Panc1 (cell line): ENCODE measurements around the gene SULT4A1. TPM values are rescaled to one million over a fixed set of nuclear protein-coding genes. Genes with fewer than 3 reads are reported as not detected.

Source experiments
- ATAC-seq: fragments of 200-7000 bp; cut with Tn5 transposase; 2 replicates; pipeline ENCODE4 v1.9.1; 2020; ENCODE audit warnings: mild to moderate bottlenecking, moderate library complexity
- BruUV-seq: library from RNA; stranded (reverse); fragments of 400-500 nt; replicated peaks from 2 replicates; lab custom pipeline; 2021; lab: Mats Ljungman, UMichigan
- CTCF ChIA-PET: fragments of 300-600 bp; sonication (Branson Sonifier 250); formaldehyde crosslinking; loops from one replicate; lab custom pipeline; 2022; ENCODE audit warnings: antibody characterized with exemption; lab: Charles Lee
- POLR2A ChIA-PET: fragments of 300-600 bp; sonication (Branson Sonifier 250); formaldehyde crosslinking; loops from one replicate; lab custom pipeline; 2022; ENCODE audit warnings: antibody characterized with exemption; lab: Charles Lee
- DNase-seq: peaks from one replicate; pipeline ENCODE4 v3.0.0-alpha.2; 2010; ENCODE audit warnings: low read depth, low spot score
- H3K27ac ChIP-seq: 2 replicates; pipeline ENCODE4 v1.5.1; 2011; ENCODE audit warnings: mild to moderate bottlenecking, low read length, inconsistent platforms
- H3K27me3 ChIP-seq: fragments of 200-500 bp; sonication (Bioruptor generic); 2 replicates; pipeline ENCODE4 v1.6.0; 2014; ENCODE audit warnings: low read length, inconsistent platforms; ENCODE audit not compliant: control insufficient read depth, insufficient read depth
- H3K36me3 ChIP-seq: fragments of 200-500 bp; sonication (Bioruptor generic); 2 replicates; pipeline ENCODE4 v1.5.1; 2014; ENCODE audit warnings: inconsistent platforms, mild to moderate bottlenecking, low read length, moderate library complexity; ENCODE audit not compliant: control insufficient read depth, insufficient read depth
- H3K4me1 ChIP-seq: 2 replicates; pipeline ENCODE4 v1.5.1; 2011; ENCODE audit warnings: inconsistent platforms, mild to moderate bottlenecking, low read length, moderate library complexity; ENCODE audit not compliant: control insufficient read depth, insufficient read depth
- H3K4me3 ChIP-seq, 2 experiments: 2 replicates each; pipeline ENCODE4 v1.5.1; 2011 to 2012; ENCODE audit warnings: low read depth in 2 of 2, low read length in 2 of 2, mild to moderate bottlenecking in 2 of 2, inconsistent platforms in 1 of 2, moderate library complexity in 1 of 2
- H3K9me3 ChIP-seq: fragments of 200-500 bp; sonication (Bioruptor generic); 2 replicates; pipeline ENCODE4 v1.5.1; 2014; ENCODE audit warnings: low read depth, mild to moderate bottlenecking, inconsistent platforms, low read length, moderate library complexity; ENCODE audit not compliant: control insufficient read depth, insufficient read depth
- CTCF ChIP-seq: fragments of 450-650 bp; IDR thresholded peaks from 2 replicates; pipeline ENCODE4 v1.5.1; 2017; ENCODE audit warnings: mild to moderate bottlenecking
- POLR2AphosphoS5 ChIP-seq: IDR thresholded peaks from 2 replicates; pipeline ENCODE4 v1.6.1; 2012; ENCODE audit warnings: mild to moderate bottlenecking, low read depth, low read length, moderate library complexity
- REST ChIP-seq, 2 experiments: IDR thresholded peaks; 2 replicates each; pipeline ENCODE4 v1.6.1; 2011 to 2012; ENCODE audit warnings: low read depth in 2 of 2, control low read depth in 1 of 2, low read length in 1 of 2, mild to moderate bottlenecking in 1 of 2, moderate library complexity in 1 of 2; ENCODE audit not compliant: insufficient read depth in 1 of 2
- SIN3A ChIP-seq: IDR thresholded peaks from 2 replicates; pipeline ENCODE4 v1.6.1; 2012; ENCODE audit warnings: low read depth, mild to moderate bottlenecking, low read length, moderate library complexity, borderline replicate concordance; ENCODE audit not compliant: insufficient read depth
- TCF7L2 ChIP-seq: IDR thresholded peaks from 2 replicates; pipeline ENCODE4 v1.6.1; 2011; ENCODE audit warnings: mild to moderate bottlenecking, low read depth, low read length, inconsistent platforms
- in situ Hi-C: cut with HindIII; loops from 2 replicates; pipeline ENCODE4 v1.10.0; 2016; ENCODE audit warnings: low sequenced_read_pairs, low pct_unique_long_range_greater_than_20kb
- intact Hi-C: fragments of 100-400 bp; cut with micrococcal nuclease; formaldehyde crosslinking; loops from one replicate; pipeline ENCODE4 v1.10.0; 2022; ENCODE audit not compliant: unreplicated experiment
- total RNA-seq: library from RNA; stranded (reverse); gene quantifications from one replicate; pipeline ENCODE4 v1.2.1, GENCODE V29; 2021; ENCODE audit not compliant: unreplicated experiment

The SULT4A1 gene
- total RNA-seq, 1 experiment from 2014 or later: 12.0 TPM

DNA sequence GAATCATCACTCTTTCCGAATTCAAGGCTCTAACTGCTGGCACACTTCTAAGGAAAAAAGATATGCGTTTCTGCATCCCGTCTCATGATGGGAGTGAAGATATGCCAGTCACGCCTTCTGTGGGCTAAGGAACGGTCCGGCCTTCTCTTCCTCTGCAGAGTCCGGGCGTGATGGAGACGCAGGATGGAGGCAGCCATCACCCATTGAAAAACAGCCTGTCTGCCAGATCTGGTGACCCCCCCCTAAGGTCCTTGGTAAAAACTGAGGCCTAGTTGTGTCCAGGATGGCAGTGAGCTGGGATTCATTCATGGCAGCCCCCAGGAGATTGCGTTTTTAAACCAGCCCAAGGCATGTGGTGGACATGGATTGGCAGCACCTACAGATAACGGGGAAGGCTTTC is 43.3 kb downstream of the SULT4A1 start:
- in situ Hi-C loops: no loop called here
- H3K4me3 ChIP-seq: no peak overlapping the region
- intact Hi-C loops: no loop called here
- POLR2A ChIA-PET: no interaction called here
- H3K27me3 ChIP-seq: no peaks in the 10 kb centered on the region
- H3K4me1 ChIP-seq: no peaks in the 10 kb centered on the region
- DNase-seq: no peak
- no peaks in the 10 kb centered on the region for H3K9me3 ChIP-seq
- TF ChIP-seq REST (IDR thresholded peaks at IDR 0.05; ENCODE audit: insufficient read depth in 1 of 2, low read depth in 2 of 2, low read length in 1 of 2) (no peak), SIN3A (no peak), TCF7L2 (no peak)
- no peaks in the 10 kb centered on the region for H3K36me3 ChIP-seq
- no peak overlapping the region for H3K27ac ChIP-seq
- BruUV-seq: no TSS peak
- CTCF ChIA-PET: no interaction called here
- no peak for ATAC-seq

- intact Hi-C loops: no loop called here
- ATAC-seq: no peak
- ChIA-PET CTCF (no interaction called here), POLR2A (interaction anchor here (0.5 kb wide), 1 partner anchor 387 kb away, joined by 3 read pairs; no protein-coding TSS in a partner anchor)
- H3K4me1 ChIP-seq: peaks cover 7% of the 10 kb centered on the region
- in situ Hi-C loops: no loop called here
- H3K27me3 ChIP-seq: no peaks in the 10 kb centered on the region
- H3K9me3 ChIP-seq: no peaks in the 10 kb centered on the region
- DNase-seq: no peak
- no peak overlapping the region for H3K27ac ChIP-seq
- no TSS peak for BruUV-seq
- H3K36me3 ChIP-seq: no peaks in the 10 kb centered on the region
- no peak overlapping the region for H3K4me3 ChIP-seq
- TF ChIP-seq CTCF (no peak), SIN3A (no peak), REST (IDR thresholded peaks at IDR 0.05; ENCODE audit: insufficient read depth in 1 of 2, low read depth in 2 of 2, low read length in 1 of 2) (no peak), POLR2AphosphoS5 (no peak), TCF7L2 (no peak)
These were observed 44.9 kb downstream of the SULT4A1 start for GRCh38 chr22:43817402-43817801.
